ENCODE data around the gene USP6.

DNA sequence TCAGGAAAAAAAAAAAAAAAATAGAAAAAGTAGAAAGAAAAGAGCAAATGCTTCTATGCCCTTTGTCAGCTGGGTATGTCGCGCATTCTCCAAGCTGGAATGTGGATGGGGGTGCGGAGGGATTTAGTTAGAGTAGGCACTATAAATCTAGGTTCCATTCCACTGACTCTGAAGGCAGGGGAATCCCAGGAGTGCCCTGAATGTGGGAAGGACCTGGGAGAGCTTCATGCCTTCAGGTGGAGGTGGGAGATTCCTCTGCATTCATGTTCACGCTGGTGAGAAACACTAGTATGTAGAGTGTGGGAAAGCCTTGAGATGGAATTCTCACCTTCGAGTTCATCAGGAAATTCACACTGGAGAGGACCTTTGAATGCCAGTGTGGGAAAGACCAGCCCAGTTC lies 16.6 kb upstream of the USP6 start:
- TF ChIP-seq GATA2 (IDR thresholded peaks at IDR 0.05; ENCODE audit: low read depth, low read length) (no peak), GATA3 (IDR thresholded peaks at IDR 0.05; ENCODE audit: low read depth, low read length) (no peak)
